Right lung (tissue), 5 donors: ENCODE measurements around the gene FSTL4. TPM values are rescaled to one million over a fixed set of nuclear protein-coding genes. Genes with fewer than 3 reads are reported as not detected.
"Not testable (repeated sequence)": the region's sequence is repeated elsewhere in the genome, so short reads cannot be mapped to it uniquely, and the experiment has no call there.

Experiments used
- DNase-seq, 2 donors: peaks; one replicate each; pipeline ENCODE4 v3.0.0-alpha.2; 2013
- polyA plus RNA-seq, 5 donors: library from polyadenylated mRNA; unstranded; fragments of 120-200 nt; gene quantifications; one replicate each; pipeline versions ENCODE4 v1.2.1 to v1.2.3, GENCODE V29; 2013; ENCODE audit warnings: inconsistent platforms in 1 of 5, low replicate concordance in 1 of 5; ENCODE audit not compliant: insufficient read length in 5 of 5, insufficient read depth in 1 of 5

The FSTL4 gene
- polyA plus RNA-seq, 5 donors: 0.14 to 0.27 (median 0.19) TPM; not detected in 1

DNA sequence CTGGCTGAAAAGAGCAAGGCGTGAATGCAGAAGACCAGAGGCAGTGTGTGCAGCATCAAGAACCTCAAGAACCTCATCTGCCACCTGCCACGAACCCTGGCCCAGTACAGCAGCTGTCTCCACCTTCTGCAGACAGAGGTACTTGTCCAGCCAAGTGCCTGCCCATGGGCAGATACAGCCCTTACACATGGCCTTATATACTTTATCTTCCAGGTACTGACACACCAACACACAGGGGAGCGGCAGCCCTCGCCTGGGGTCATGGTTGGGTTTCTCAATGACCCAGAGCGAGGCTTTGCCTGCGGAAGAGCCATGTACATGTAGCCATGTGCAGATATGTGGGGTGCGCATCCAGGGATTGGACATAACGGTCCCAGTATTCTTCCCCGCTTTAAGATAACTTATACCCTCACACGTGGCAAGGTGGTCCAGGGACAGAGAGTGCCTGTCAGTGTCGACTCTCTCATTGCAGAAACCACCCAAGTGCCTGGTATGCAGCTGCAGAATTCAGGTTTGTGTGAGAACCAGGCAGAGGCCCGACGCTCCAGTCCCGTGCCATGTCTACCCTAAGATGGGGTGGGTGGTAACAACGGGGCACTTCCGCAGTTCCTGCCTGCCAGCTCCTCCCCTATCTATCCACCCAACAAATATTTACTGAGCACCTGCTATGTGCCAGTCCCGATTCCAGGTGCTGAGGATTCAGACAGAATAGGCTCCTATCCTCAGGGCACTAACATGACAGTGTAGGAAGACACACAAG, 206.9 kb downstream of the FSTL4 start:
- DNase-seq: no peak

GRCh38 chr5:133404724-133405123, 207.6 kb downstream of the FSTL4 start:
- DNase-seq: no peak

- DNase-seq: no peak
Observed at GRCh38 chr5:133403741-133404364, 208.5 kb downstream of the FSTL4 start.

DNA sequence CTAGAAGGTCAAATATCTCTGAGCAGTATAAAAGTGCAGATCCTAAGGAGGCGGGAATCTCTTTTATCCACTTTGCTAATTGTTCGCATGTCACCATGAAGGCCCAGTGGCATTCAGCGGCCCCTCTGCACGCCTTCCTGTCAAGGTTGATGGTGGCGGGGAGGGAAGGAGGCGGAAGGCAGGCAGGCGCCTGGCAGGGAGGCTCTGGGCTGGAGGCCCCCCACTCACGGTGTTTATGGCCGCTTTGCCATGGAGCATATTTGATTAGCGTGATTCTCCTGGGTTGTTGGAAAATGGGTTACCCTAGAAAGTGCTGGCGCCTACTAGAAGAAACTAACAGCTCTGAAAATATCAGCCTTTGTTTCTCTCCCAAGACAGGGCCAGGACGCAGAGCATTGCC, 209.6 kb downstream of the FSTL4 start:
- DNase-seq: no peak

DNA sequence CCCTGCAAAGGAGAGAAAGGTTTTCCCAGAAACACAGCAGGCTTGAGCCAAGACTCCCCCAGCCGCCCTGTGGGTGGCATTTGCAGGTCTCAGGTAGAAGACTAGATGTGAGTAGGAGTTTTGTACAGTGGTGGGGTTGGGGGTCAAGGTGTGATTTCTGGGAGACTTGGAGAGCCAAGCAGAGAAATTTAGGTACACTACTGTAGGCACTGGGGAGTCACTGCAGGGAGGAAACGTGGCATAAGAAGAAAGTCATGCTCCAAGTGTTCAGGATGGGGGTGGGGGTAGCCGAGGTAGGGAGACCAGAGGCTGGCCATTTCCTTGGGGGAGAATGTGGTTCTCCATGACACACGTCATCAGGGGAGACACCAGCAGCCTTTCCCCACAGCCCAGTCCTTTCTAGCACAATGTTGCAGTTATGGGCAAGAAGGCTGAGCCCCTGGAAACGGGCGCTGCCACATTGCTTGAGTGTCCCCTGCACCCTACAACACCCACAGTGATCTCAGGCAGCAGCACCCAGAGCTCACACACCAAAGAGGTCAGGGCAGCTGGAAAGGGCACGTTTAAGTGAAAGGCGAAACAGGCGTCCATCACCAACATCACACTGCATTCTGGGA, 210.5 kb downstream of the FSTL4 start:
- no peak for DNase-seq

DNA sequence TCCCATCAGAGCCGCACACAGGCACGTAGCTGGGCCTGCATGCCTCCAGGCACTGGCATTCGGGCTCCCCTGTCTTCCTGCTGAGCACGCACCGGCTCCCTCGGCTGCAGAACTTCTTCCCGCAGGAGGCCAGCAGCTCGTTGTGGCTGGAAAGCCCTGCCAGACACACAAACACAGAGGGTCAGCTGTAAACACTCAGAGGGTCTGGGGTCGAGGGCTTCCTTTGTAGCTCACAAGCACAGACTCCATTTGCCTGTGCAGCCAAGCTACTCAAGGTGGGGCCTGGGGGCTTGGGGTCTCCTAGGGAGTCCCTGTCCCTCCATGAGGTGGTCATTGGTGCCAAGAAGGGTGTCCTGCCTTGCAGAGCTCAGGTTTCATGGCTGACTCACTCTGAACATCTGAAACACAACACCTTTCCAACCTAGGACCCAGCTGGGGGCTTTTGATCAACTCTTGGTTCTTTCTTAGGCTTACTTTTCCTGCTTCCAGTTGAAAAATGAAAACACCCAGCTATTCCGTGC, 211.4 kb downstream of the FSTL4 start:
- no peak for DNase-seq

DNA sequence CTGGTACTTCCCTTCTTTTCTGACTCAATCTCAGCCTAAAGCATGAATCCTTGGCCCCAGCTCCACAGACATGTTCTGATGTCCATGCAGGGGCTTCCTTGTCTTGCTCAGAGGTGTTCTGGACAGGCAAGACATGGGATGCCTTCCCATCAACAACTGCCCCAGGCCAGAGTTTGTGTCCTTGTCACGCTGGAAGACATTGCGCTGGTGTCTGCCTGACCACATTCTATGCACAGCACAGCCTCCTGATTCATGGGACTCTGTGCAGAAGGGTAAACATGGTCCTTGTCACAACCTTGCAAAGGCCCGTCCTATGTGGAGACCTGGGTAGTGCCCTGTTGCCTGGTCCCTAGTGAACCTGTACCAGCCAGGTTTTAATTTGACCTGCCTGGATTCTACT, 212.2 kb downstream of the FSTL4 start:
- DNase-seq: no peak

- no peak for DNase-seq
Observed at GRCh38 chr5:133399247-133399891, 213.0 kb downstream of the FSTL4 start.

DNA sequence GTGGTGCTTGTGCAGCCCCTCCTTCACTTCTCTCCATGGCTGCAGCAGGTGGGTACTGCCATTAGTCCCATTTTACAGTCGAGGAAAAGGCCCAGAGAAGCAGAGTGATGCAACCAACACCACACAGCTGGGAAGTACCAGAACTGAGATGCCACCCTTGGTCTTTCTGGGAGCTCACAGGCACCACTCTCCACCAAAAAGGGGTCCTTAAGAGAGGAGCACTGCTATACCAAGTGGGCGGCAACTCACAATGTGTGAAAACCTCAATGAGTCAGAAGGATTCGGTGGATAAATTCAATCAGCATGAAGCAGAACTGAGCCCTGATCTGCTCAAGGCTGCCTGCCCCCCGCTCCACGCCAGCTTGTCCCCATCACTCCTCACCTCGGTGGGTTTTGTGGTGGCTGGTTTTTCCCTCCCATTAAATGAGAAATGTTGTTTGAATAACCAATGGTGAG, 213.7 kb downstream of the FSTL4 start:
- peak; percentile 44 to 50 for DNase-seq

- DNase-seq: no peak
Observed at GRCh38 chr5:133397990-133398645, 214.2 kb downstream of the FSTL4 start.

GRCh38 chr5:133397348-133397747, 215.0 kb downstream of the FSTL4 start:
- DNase-seq: no peak

GRCh38 chr5:133396814-133397213, 215.5 kb downstream of the FSTL4 start:
- DNase-seq: no peak

DNA sequence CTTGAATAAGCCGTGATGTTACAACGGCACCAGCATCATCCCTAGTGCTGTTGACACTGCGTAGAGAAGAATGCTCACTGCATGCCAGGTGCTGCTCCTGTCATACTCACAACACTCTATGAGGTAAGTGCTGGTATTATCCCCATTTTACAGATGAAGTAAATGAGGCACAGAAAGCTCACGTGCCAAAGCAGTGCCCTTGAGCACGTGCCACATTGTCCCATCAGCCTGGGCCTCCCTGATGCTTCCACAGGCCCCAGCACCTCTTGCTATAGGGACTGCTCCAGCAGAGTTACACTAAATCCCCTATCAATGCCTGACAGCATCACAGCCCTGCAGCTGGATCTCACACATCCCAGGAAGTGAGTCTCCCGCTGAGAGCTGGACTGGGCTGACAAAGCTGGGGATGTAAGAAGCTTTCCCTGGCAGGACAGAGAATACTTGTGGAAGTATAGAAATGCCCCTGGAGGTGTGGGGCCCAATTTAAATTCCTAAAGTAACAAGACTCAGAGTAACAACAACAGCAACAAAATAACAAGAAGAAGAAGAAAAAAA, 216.1 kb downstream of the FSTL4 start:
- DNase-seq: no peak

GRCh38 chr5:133395207-133395606, 217.1 kb downstream of the FSTL4 start:
- DNase-seq: not testable (repeated sequence)

- not testable (repeated sequence) for DNase-seq
Observed at GRCh38 chr5:133394477-133394817, 217.9 kb downstream of the FSTL4 start.

DNA sequence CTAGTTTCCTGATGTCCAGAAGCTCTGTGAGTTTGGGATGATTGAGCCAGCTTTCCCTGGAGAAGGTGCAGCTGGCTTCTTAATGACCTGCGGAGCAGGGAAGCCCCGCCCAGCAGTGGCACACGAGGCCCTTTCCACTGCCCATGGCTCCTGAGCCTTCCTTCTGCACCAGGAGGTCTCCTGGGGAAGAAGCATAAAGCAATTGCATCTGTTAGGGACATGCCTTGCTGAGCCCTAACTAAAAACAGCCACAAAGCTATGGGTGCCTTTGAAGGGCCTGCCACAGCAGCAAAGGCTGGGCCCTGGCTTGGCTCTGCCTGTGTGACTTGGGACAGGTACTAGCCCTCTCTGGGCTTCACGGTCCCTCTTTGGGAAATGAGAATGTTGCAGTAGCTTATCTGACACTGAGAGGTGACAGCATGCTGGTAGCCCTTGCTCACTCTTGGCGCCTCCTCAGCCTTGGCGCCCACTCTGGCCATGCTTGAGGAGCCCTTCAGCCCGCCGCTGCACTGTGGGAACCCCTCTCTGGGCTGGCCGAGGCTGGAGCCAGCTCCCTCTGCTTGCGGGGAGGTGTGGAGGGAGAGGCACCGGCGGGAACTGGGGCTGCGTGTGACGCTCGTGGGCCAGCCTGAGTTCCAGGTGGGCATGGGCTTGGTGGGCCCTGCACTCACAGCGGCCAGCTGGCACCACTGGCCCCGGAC, 218.4 kb downstream of the FSTL4 start:
- DNase-seq: no peak

GRCh38 chr5:133392448-133392847, 219.9 kb downstream of the FSTL4 start:
- no peak for DNase-seq

DNA sequence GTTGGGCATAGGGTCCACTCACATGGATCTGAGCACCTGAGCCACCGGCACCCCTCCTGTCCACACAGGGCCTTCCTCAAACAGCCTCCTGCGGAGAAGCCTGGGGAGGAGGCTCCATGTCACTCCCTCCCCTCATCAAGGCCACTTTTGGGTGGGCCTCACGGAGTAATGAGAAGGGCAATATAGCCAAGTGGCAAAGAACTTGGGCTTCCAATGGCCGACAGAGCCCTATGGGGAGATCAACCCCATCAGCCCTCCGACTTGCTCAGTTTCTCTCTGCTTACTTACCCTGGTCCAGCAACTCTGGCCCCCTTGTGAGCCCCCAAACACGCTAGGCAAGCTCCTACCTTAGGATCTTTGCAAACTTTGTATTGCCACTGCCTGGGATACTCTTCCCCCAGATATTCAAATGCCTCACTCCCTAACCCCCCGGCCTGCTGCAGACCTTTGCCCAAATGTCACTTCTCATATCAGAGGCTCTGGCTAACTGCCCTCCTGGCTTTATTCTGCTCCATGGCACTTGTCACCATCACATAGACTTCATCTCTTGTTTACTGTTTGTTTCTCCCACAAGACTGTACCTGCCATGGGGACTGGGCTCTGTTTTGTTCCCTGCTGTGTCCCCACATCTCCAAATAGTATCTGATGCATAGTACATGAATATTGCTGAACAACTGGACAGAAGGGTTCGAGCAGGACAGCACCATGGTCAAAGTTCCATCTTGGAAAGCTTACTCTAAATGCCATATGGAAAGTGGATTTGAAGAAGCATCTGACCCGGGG, 220.8 kb downstream of the FSTL4 start:
- DNase-seq: no peak

DNA sequence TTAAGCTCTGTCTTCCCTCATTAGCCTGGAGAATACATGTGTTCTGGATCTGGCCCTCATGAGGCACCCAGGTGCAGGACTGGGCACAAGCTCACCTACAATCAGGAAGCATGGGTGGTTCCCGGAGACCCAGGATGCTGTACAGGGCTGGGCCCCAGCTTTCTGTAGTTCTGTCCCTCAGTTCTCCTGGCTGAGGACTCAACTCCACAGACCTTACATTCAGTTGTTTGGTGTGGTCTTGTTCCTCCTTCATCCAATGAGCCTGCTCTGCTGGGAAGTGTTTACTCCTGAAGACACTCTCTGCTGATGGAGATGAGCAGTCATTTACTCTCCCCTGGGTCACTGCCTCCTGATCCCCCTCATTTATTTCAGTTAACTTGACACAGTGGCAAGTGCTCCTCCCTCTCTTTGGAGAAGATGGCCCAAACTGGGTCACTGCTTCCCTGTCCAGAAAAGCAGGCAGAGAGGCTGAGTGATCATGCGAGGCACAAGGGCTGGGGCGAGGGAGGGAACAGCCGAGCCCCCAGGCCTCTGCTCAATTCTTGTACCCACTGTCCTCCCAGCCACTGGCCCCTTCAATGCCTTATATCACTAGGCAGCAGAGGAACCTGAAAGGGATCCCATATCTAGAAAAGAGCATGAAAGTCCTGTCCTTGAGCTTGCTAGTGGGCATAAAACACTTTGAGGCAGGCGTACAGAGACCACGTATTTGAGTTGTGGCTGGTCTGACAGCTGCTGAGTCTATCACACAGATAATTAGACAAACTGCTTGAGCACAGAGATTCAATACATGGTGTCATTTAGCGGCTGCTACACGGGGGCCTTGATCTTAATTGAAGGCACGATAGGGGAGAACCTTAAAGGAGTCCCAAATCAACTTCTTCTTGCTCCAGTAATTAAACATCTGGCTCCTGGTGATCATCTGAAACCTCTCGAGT, 221.7 kb downstream of the FSTL4 start:
- no peak for DNase-seq
